Regular cardiac myocyte (primary cell): ENCODE results near the gene ZNF287. TPM values are rescaled to one million over a fixed set of nuclear protein-coding genes. Genes with fewer than 3 reads are reported as not detected.

Experiments
- total RNA-seq: library from RNA; depleted of rRNA; stranded (reverse); fragments of >200 nt; gene quantifications from 2 replicates; pipeline ENCODE4 v1.2.3, GENCODE V29; 2014

Gene ZNF287
- total RNA-seq = 4.0 and 8.2 TPM in 2 replicates

DNA sequence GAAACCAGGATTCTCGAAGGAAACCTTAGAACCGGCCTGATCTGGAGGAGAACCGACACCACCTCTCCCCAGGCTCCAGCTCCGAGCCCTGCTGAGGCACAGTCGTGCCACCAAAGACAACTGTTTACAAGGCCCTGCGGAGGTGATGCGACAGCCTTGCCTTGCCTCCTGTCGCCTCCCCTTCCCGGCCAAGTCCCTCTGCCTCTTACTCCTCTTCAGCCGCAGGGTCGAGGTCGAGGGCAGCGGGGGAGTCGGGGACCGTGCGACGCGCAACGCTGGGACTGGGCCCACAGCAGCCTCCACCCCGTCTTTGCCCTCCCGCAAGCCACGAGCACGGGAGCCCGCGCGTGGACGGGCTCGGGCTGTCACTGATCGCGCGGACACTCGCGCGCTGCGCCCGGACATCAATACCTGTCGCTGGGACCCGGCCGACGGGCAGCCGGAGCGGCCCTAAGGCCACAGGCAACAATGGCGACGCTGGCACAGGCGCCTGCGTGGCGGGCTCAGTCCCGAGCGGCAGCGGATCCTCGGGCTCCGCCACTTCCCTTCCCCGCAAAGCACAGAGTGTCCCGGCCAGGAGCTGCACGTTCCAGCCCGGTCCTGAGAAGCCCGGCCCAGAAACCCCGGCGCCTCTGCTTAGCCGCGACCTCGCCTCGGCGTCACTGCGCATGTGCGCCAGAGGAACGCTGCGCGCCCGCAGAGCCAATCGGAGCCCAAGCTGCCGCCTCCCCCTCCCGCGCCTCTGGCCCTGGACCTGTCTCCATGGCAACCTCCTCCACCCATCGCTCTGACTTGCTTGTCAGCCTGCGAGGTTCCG is at the start of gene ZNF287:
TSS of gene ZNF287 (minus strand) at position 664 of the 817 bp plus-strand sequence. CDS start 1,473 bp downstream, outside the sequence.

Other genes with a start within 250 kb of the ZNF287 start
- gene CENPV, start 215.7 kb downstream of the ZNF287 start, total RNA-seq = 15.2 and 26.6 TPM in 2 replicates
- gene UBB, start 188.1 kb downstream of the ZNF287 start, total RNA-seq = 2,132 and 2,899 TPM in 2 replicates
- gene TRPV2, start 153.6 kb downstream of the ZNF287 start, total RNA-seq = 91.3 and 188 TPM in 2 replicates
- 0.58 and 1.1 TPM in 2 replicates for gene LRRC75A, start 77.0 kb downstream of the ZNF287 start, total RNA-seq
- gene ZNF624, start 84.6 kb upstream of the ZNF287 start, total RNA-seq = 4.2 and 5.1 TPM in 2 replicates
- gene CCDC144A, start 121.0 kb upstream of the ZNF287 start, total RNA-seq = 1.4 and 5.0 TPM in 2 replicates